PC-3 (cell line): Measurements from ENCODE around the gene CLIC1.

Experiments
- EZH2 ChIP-seq: fragments of 300-600 bp; sonication (generic); IDR thresholded peaks from one replicate; pipeline ENCODE4 v1.6.1; 2017; ENCODE audit warnings: antibody characterized with exemption, mild to moderate bottlenecking, low read length; ENCODE audit not compliant: unreplicated experiment
- EZH2phosphoT487 ChIP-seq: fragments of 300-600 bp; sonication (generic); IDR thresholded peaks from 2 replicates; pipeline ENCODE4 v1.6.1; 2018; ENCODE audit warnings: mild to moderate bottlenecking, antibody characterized with exemption, low read length, borderline replicate concordance
- TF ChIP-seq, protein P1 (sequence below): fragments of 300-600 bp; sonication (generic); conservative IDR thresholded peaks from 2 replicates; pipeline ENCODE4 v1.5.1; 2017; ENCODE audit warnings: antibody characterized with exemption, low read depth, mild to moderate bottlenecking, low read length

GRCh38 chr6:31706599-31706998, 29.7 kb downstream of the CLIC1 start, which contains the start of gene LY6G6F:
- TF ChIP-seq, protein P1, sequence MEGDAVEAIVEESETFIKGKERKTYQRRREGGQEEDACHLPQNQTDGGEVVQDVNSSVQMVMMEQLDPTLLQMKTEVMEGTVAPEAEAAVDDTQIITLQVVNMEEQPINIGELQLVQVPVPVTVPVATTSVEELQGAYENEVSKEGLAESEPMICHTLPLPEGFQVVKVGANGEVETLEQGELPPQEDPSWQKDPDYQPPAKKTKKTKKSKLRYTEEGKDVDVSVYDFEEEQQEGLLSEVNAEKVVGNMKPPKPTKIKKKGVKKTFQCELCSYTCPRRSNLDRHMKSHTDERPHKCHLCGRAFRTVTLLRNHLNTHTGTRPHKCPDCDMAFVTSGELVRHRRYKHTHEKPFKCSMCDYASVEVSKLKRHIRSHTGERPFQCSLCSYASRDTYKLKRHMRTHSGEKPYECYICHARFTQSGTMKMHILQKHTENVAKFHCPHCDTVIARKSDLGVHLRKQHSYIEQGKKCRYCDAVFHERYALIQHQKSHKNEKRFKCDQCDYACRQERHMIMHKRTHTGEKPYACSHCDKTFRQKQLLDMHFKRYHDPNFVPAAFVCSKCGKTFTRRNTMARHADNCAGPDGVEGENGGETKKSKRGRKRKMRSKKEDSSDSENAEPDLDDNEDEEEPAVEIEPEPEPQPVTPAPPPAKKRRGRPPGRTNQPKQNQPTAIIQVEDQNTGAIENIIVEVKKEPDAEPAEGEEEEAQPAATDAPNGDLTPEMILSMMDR, result no peak
- TF ChIP-seq EZH2 (no peak), EZH2phosphoT487 (no peak)
